GM18519 (cell line): ENCODE data around the gene NAXE.
"Not testable (repeated sequence)": the region's sequence is repeated elsewhere in the genome, so short reads cannot be mapped to it uniquely, and the experiment has no call there.

Experiments used
- ATAC-seq: cut with Tn5 transposase; IDR thresholded peaks from one replicate; pipeline ENCODE4 v1.9.1; 2021; ENCODE audit warnings: mild to moderate bottlenecking, moderate library complexity; ENCODE audit not compliant: unreplicated experiment, low FRiP score

Gene NAXE

DNA sequence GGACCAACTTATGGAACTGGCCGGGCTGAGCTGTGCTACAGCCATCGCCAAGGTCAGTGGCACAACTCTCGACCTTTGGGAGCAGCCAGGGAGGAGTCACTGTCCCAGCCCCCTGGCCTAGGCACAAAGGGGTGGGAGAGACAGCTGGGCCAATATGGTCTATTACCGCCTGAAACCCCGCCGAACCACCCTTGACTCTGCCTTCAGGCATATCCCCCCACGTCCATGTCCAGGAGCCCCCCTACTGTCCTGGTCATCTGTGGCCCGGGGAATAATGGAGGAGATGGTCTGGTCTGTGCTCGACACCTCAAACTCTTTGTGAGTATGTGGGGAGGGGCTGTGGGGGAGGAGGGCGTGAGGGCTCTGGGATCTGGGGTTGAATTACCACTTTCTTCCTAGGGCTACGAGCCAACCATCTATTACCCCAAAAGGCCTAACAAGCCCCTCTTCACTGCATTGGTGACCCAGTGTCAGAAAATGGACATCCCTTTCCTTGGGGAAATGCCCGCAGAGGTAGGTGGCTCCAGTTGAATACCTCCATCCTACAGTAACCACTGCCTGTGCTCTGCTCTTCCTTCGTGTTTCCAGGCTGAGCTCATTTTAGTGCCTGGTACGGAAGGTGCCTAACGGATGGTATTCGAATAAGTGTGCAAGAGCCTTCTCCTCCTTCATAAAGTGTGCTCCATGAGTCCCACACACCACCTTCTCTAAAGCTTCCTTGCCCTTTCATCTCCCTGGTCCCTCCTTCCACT lies 758 bp downstream of the NAXE start:
- no peak for ATAC-seq

- no peak for ATAC-seq
Observed at GRCh38 chr1:156592910-156593660, 1.5 kb downstream of the NAXE start.

DNA sequence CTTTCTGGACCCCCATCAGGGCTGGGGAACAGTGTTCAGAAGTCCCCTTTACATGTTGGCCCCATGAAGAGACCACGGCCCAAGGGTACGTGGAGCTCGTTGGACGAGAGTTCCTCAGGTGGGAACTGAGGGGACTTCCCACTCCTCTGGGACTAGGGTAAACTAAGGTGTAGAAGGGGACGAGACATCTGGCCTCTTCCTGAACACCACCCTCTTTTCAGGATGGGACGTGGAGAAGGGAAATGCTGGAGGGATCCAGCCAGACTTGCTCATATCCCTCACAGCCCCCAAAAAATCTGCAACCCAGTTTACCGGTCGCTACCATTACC lies 2.0 kb downstream of the NAXE start:
- no peak for ATAC-seq

DNA sequence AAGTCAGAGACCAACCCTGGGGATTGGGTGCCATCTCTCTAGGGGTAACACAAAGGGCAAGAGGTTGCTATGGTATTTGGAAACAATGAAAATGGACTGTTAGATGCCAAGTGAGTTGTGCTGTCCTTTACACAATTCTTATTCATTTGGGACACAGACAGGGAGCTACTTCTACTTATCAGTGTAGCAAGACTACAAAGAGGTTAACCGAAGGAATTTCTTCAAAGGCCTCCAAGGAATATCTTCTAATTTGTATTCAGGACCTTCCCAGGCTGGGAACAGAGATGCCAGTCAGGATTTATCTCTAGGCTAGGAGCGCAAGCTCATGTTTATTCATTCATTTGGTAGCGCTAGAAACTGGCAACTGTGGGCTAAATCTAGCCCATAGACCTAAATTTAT lies 2.6 kb downstream of the NAXE start:
- ATAC-seq: no peak

DNA sequence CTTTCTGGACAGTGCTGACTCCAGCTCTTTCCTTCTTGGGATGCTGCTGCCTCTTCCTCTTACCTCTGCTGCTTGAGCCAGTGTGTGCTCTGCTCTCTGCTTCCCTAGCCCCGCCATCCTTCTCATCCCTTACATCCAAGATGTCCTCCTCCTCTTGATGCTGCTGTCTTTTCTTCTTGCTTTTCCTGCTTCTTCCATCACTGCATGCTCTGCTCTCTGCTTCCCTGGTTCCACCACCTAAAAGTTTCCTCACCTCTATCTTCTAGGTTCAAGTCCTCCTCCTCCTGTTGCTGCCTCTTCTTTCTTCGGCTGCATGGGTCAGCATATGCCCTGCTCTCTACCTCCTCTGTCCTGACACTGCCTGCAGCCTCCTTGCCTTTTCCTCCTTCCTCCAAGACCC lies 3.4 kb downstream of the NAXE start:
- no peak for ATAC-seq

DNA sequence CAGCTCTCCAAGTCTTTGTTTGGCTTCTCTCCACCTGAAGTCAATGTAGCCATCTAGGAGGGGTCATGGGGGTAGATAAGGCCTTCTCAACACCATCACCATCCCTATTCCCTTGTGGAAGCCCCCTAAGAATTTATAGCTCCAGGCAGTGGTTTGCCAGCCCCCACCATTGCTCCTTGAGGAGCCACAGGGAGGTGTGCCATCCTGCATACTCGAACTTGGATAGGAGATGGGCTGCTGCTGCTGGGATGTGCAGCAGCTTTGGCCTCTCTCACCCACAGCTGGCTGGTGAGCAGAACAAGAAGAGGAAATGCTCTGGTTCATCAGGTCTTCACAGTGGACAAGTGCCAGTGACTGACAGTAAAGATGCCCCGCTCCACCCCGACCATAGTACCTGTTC lies 4.8 kb downstream of the NAXE start:
- no peak for ATAC-seq

GRCh38 chr1:156598125-156598524 lies 6.5 kb downstream of the NAXE start:
- no peak for ATAC-seq

DNA sequence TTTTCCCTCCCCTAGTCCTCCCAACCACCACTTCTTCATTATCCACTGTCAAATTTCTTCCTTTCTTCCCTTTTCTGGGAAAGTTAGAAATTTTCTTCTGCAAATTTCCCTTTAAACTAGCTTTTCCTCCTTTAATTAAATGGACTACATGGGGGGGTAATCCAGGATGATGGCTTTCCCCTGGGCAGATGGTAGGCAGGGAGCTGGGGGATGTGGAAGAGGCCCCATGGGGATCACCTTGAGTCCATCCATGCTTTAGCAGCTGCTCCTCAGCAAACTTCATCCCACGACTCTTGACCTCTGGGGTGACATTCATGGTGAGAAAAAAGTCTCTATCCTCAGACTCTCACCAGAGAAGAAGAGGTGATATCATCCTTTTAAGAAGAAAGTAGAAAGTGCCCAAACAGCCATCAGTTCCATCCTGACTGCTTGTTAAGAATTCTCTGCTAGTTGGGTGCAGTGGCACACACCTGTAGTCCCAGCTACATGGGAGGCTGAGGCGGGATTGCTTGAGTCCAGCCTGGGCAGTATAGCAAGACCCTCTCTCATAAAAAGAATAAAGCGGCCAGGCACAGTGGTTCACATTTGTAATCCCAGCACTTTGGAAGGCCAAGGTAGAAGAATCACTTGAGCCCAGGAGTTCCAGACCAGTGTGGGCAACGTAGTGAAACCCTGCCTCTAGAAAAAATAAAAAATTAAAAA lies 7.3 kb downstream of the NAXE start:
- no peak for ATAC-seq

DNA sequence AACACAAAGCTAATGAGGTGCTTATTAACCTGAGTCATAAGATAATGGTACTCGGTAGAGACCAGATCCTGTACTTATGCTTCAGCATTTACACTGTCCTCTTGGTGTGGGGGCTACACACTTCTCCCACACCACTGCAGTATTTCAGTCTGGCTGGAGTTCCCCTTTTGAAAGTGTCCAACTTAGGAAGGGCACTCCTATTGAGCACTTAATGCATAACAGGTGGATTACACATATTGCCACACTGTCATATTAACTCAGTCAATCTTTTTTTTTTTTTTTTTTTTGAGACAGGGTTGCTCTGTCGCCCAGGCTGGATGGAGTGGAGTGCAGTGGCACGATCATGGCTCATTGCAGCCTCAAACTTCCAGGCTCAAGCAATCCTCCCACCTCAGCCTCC lies 8.2 kb downstream of the NAXE start:
- no peak for ATAC-seq

- no peak for ATAC-seq
Observed at GRCh38 chr1:156600733-156601121, 9.2 kb downstream of the NAXE start.

GRCh38 chr1:156601122-156601830 lies 9.7 kb downstream of the NAXE start, which contains the start of gene GPATCH4:
Gene GPATCH4 (minus strand): TSS chr1:156601479.
- no peak for ATAC-seq

- no peak for ATAC-seq
Observed at GRCh38 chr1:156601892-156602291, 10.3 kb downstream of the NAXE start.

DNA sequence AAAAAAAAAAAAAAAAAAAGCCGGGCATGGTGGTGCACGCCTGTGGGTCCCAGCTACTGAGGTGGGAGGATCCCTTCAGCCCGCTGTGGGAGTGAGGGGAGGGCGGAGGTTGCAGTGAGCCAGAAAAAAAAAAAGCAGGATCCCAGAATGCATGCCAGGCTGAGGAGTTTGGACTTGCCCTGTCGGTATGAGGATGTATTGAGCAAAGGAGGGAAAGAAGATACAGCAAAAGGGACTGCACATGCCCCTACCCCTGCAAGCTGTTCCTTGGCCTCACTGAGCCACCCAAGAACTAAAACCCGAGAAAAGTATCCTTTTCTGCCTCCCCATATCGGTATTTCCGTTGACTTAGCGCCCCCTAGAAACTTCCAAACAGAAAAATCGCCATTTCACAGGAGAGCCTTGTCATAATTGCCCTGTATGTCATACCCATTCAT lies 11.0 kb downstream of the NAXE start:
- ATAC-seq: no peak

DNA sequence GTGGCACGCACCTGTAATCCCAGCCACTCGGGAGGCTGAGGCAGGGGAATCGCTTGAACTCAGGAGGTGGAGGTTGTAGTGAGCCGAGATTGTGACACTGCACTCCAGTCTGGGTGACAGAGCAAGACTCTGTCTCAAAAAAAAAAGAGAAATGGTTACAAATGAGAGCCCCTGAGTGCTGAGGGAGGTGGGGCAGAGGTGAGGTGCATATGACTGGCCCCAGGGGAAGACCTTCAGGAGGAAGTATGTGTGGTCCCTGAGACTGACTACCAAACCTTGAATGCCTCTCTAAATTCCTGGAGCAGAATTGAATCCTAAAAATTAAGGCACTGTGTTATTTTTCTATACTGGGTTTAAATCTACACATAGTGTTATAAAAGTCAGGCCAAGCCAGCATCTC lies 15.8 kb downstream of the NAXE start:
- ATAC-seq: not testable (repeated sequence)

DNA sequence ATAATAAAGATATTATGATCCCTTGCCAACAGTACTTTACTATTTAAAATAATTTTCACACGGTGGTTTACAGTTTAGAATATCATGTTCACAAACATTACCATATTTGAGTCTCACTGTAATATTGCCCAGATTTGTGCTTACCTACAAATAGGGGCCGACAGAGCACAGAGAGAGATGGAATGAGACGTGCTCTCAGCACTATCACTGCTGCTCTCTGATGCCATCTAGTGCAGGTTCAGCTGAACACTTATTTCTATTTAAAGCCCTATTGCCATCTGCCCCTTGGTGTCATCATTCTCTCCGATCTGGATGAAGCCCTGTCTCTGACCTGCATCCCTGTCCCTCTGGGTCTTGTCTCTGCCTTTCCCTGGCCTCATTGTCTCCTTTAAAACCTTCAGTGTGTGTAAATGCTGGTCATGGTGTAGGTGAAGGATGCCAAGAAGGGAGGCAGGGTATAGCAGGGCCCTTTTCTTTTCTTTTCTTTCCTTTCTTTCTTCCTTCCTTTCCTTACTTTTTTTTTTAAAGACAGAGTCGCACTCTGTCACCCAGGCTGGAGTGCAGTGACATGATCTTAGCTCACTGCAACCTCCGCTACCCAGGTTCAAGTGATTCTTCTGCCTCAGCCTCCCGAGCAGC lies 16.6 kb downstream of the NAXE start:
- peak; percentile 68 for ATAC-seq

- no peak for ATAC-seq
Observed at GRCh38 chr1:156608981-156609380, 17.4 kb downstream of the NAXE start.

DNA sequence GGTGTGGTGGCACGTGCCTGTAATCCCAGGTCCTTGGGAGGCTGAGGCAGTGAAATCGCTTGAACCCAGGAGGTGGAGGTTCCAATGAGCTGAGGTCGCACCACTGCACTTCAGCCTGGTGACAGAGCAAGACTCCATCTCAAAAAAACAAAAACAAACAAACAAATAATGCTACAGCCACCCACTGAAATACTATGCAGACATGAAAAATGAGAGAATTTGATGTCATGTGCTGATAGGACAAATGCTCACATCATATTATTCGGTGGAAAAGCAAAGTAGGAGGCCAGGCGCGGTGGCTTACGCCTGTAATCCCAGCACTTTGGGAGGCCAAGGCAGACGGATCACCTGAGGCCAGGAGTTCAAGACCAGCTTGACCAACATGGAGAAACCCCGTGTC lies 18.5 kb downstream of the NAXE start:
- not testable (repeated sequence) for ATAC-seq

DNA sequence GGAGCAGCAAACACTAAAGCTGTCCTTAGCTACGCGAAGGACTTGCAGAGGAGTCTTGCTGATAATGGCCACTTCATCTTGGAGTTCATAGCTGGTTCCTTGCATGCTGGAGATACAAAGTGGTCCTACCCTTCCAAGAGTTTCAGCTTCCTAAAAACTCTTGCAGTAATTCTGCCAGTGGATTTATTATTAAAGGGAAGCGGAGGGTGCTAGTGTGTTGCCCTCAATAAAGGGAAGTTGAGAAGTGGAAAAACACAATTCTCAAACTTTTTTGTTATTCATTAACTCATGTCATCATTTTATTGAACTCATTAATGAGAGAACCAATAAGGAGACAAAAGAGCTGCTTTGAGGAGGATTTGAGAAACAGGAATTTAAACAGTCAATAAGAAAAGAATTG lies 21.1 kb downstream of the NAXE start:
- no peak for ATAC-seq

- no peak for ATAC-seq
Observed at GRCh38 chr1:156615946-156616345, 24.4 kb downstream of the NAXE start.

DNA sequence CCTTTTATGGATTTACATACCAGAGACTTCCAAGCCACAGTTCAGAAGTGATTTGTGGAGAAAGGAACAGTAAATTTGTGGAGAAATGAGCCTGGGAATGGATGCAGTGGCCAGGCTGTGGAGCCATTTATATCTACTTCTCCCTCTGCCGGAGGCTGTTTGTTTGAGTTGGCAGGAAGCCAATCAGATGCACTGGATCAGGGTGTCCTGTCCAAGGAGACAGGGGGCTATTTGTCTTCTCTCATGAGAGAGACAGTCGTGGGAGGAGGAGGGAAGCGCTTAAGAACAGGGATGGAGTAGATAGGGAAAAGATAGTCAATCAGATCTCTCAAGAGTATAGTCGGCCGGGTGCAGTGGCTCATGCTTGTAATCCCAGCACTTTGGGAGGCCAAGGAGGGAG lies 24.9 kb downstream of the NAXE start:
- no peak for ATAC-seq
